ENCODE results near the gene CXCL9. TPM values are rescaled to one million over a fixed set of nuclear protein-coding genes. Genes with fewer than 3 reads are reported as not detected.

The CXCL9 gene
- total and polyA plus RNA-seq, 11 donors, result 0.07 to 372 (median 0.45) TPM; not detected in 1

DNA sequence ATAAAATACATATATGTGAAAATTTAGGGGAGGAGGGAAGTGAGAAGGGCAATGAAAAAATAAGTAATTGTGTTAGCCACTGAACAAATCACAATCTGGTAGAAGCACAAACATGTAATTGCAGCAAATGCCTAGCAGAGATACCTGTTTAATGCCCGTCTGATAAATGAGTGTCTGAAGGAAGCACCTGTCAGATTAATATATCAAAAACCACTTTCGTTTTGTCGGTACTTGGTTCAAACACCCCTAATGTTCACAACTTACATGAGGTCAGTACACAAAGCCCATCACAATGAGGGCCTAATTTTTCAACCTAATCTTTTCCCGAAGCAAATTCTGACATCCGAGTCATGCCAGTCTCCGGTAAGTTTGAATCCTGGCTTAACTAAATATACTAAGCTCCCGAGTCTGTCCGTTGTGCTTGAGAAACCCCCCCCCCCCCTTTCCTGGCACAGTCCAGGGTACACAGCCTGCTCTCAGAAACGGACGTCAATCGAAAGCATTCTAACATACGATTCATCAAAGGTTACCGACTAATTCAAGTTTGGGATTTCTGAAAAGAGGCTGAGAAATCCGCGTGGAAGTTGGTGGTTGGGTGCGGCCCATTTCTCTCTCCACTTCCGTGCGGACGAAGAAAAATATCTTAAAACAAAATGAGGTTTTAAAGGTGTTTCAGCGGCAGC lies 17.3 kb downstream of the CXCL9 start:
- ATAC-seq, result peak in 3 of 4 donors; percentile 19 to 35 (median 24)
- no peak for DNase-seq
- peak overlapping the region in 9 of 12 donors; percentile 60 to 83 (median 77) for H3K27ac ChIP-seq
- TF ChIP-seq, protein P1, sequence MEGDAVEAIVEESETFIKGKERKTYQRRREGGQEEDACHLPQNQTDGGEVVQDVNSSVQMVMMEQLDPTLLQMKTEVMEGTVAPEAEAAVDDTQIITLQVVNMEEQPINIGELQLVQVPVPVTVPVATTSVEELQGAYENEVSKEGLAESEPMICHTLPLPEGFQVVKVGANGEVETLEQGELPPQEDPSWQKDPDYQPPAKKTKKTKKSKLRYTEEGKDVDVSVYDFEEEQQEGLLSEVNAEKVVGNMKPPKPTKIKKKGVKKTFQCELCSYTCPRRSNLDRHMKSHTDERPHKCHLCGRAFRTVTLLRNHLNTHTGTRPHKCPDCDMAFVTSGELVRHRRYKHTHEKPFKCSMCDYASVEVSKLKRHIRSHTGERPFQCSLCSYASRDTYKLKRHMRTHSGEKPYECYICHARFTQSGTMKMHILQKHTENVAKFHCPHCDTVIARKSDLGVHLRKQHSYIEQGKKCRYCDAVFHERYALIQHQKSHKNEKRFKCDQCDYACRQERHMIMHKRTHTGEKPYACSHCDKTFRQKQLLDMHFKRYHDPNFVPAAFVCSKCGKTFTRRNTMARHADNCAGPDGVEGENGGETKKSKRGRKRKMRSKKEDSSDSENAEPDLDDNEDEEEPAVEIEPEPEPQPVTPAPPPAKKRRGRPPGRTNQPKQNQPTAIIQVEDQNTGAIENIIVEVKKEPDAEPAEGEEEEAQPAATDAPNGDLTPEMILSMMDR (IDR thresholded peaks at IDR 0.05), result no peak
- TF ChIP-seq POLR2A (IDR thresholded peaks at IDR 0.05), result no peak
- H3K4me1 ChIP-seq, result peaks cover 0 to 29% (median 18%) of the 10 kb centered on the region in 12 donors
- no peaks in the 10 kb centered on the region for H3K9me3 ChIP-seq
- peak overlapping the region; percentile 67 to 97 (median 86) for H3K4me3 ChIP-seq
- 1% methylated on average over 20 of the region's 20 CpGs for WGBS, 4 donors
- no peaks in the 10 kb centered on the region for H3K27me3 ChIP-seq
- intact Hi-C loops (cut with DNase I), result loop anchor here in 7 of 10 donors (1.0 to 10.0 kb wide), 7 partner anchors 48 to 515 kb away; partner anchors contain the start of genes NUP54 (in 5 of the 7) and NAAA (in 1 of the 7)
- H3K36me3 ChIP-seq, result no peaks in the 10 kb centered on the region

DNA sequence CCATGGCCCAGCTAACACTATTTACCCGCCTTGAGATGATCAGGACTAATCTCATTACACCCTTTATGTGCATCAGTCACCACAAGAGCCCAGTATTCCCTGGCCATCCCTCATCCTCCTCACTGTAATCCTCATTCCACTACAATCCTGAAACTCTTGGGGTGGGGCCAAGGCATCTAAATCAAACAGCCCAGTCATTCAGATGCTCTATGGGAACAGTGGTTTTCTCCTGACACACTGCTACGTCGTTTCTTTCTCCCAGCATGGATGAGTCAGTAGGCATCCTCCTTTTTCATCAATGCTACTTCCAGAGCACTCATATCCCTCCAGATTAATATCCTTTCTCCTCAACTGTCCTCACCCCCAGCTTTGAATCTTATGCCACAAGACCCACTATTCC lies 22.2 kb downstream of the CXCL9 start:
- Histone ChIP-seq H3K36me3 (peaks cover 0 to 36% (median 19%) of the 10 kb centered on the region in 9 donors), H3K27me3 (no peaks in the 10 kb centered on the region), H3K27ac (no peak overlapping the region), H3K4me1 (peaks cover 0 to 23% (median 14%) of the 10 kb centered on the region in 12 donors), H3K9me3 (peaks cover 0 to 5% (median 0%) of the 10 kb centered on the region in 12 donors), H3K4me3 (no peak overlapping the region)
- WGBS, 4 donors, result 84 to 92% (median 86%) methylated on average over 3 of the region's 3 CpGs
- intact Hi-C loops (cut with DNase I), result loop anchor here in 1 of 10 donors (5.0 kb wide), 1 partner anchor 43 kb away; the partner anchor contains the start of gene NAAA
- no peak for TF ChIP-seq POLR2A (IDR thresholded peaks at IDR 0.05)
- TF ChIP-seq, protein P1 (IDR thresholded peaks at IDR 0.05), result no peak
- DNase-seq, result no peak
- no peak for ATAC-seq

DNA sequence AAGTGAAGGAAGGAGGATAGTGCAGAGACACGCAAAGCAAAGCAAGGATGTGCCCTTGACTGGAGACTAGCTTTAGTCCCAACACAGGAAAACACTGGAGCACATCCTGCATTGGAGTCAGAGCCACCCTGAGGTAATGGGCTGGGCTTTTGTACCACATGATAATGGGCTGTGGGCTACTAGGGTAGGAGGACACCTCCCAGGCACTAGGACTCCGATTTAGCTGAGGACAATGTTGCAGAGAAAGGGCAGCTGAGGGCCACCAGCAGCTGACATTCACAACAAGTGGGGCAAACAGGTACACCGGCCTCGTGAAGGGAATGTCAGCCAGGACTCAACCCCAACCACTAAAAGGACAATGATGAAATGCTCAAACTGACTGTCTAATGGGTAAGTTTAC lies 26.7 kb downstream of the CXCL9 start:
- DNase-seq (no peak), ATAC-seq (no peak)
- intact Hi-C loops (cut with DNase I), result no loop called here
- Histone ChIP-seq H3K9me3 (peaks cover 0 to 15% (median 0%) of the 10 kb centered on the region in 12 donors), H3K36me3 (peaks cover 0 to 79% (median 65%) of the 10 kb centered on the region in 9 donors), H3K4me1 (no peaks in the 10 kb centered on the region), H3K27ac (no peak overlapping the region), H3K27me3 (no peaks in the 10 kb centered on the region), H3K4me3 (no peak overlapping the region)
- TF ChIP-seq, protein P1 (IDR thresholded peaks at IDR 0.05), result no peak
- no peak for TF ChIP-seq POLR2A (IDR thresholded peaks at IDR 0.05)
- 68 to 96% (median 80%) methylated on average over 4 of the region's 4 CpGs for WGBS, 4 donors

DNA sequence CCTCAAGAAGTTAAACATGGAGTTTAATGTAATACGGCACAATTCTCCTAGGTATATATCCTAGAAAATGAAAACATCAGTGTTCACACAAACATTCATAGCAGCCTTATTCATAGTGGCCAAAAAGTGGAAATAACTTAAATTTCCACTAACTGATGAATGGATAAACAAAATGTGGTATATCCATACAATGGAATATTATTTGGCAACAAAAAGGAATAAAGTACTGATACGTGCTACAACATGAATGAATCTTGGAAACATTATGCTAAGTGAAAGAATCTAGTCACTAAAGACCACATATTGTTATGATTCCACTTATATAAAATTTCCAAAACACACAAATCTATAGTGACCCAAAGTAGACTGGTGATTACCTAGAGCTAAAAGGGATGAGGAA lies 31.1 kb downstream of the CXCL9 start:
- Histone ChIP-seq H3K36me3 (peaks cover 0 to 100% (median 98%) of the 10 kb centered on the region in 9 donors), H3K4me3 (no peak overlapping the region), H3K27me3 (no peaks in the 10 kb centered on the region), H3K9me3 (peaks cover 0 to 10% (median 0%) of the 10 kb centered on the region in 12 donors), H3K27ac (no peak overlapping the region), H3K4me1 (no peaks in the 10 kb centered on the region)
- intact Hi-C loops (cut with DNase I), result loop anchor here in 1 of 10 donors (10.0 kb wide), 1 partner anchor 171 kb away; no protein-coding TSS in a partner anchor
- WGBS, 4 donors, result 95 to 99% (median 96%) methylated on average over 2 of the region's 2 CpGs
- no peak for ATAC-seq
- TF ChIP-seq POLR2A (IDR thresholded peaks at IDR 0.05), result no peak
- TF ChIP-seq, protein P1 (IDR thresholded peaks at IDR 0.05), result no peak
- no peak for DNase-seq

Measured in heart left ventricle (tissue), 16 donors.